ENCODE measurements around the gene AVPR1A.

Gene AVPR1A

DNA sequence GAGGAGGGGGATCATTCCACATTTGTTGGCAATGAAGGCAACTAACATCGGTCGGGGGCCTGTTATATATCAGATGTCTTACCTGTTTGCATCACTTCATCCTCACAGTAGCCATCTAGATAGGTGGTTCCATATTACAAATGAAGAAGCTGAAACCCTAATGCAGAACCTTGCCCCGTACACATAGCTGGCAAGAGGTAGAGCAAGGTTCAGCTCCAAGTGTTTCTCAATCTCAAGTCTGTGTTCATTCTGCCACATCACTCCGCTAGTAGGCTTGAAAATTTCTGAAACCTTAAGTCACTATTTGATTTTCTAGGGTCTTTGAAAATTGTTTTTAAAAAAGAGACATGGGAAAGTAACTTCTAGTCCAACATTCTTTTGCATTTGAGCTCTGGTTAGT is 17.0 kb downstream of the AVPR1A start:
- H3K9me3 Mint-ChIP-seq, result no peaks in the 10 kb centered on the region
- H3K4me3 Mint-ChIP-seq, result no peak overlapping the region
- H3K27me3 Mint-ChIP-seq (ENCODE audit: low read depth), result no peaks in the 10 kb centered on the region
- no peak overlapping the region for H3K27ac Mint-ChIP-seq
- no peaks in the 10 kb centered on the region for H3K36me3 Mint-ChIP-seq (ENCODE audit: low read depth)
- H3K4me1 Mint-ChIP-seq (ENCODE audit: low read depth), result no peaks in the 10 kb centered on the region

GRCh38 chr12:63132201-63132600 is 18.8 kb downstream of the AVPR1A start:
- Mint-ChIP-seq H3K4me3 (no peak overlapping the region), H3K36me3 (ENCODE audit: low read depth) (no peaks in the 10 kb centered on the region), H3K27me3 (ENCODE audit: low read depth) (no peaks in the 10 kb centered on the region), H3K27ac (no peak overlapping the region), H3K9me3 (no peaks in the 10 kb centered on the region), H3K4me1 (ENCODE audit: low read depth) (no peaks in the 10 kb centered on the region)

DNA sequence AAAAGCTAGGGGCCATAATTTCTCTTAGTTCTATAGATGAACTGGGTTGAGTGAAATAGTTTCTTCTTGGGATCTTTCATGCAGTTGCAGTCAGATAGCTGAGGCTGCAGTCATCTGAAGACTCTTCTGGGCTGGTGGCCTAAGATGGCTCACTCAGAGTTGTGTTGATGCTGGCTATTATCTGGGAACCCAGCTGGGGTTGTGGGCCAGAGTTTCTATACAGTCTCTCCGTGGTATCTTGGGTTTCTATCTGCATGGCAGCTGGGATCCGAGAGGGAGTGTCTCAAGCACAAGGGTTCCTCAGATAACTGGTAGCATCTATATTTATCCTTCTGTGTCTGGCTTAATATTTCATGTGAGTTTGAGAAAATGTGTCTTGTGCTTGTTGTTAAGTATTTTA is 21.1 kb downstream of the AVPR1A start:
- Mint-ChIP-seq H3K4me3 (no peak overlapping the region), H3K4me1 (ENCODE audit: low read depth) (no peaks in the 10 kb centered on the region), H3K36me3 (ENCODE audit: low read depth) (no peaks in the 10 kb centered on the region), H3K27me3 (ENCODE audit: low read depth) (no peaks in the 10 kb centered on the region), H3K27ac (no peak overlapping the region), H3K9me3 (no peaks in the 10 kb centered on the region)

GRCh38 chr12:63124778-63125177 is 26.2 kb downstream of the AVPR1A start:
- H3K27ac Mint-ChIP-seq, result no peak overlapping the region
- no peaks in the 10 kb centered on the region for H3K9me3 Mint-ChIP-seq
- H3K4me1 Mint-ChIP-seq (ENCODE audit: low read depth), result no peaks in the 10 kb centered on the region
- no peak overlapping the region for H3K4me3 Mint-ChIP-seq
- H3K27me3 Mint-ChIP-seq (ENCODE audit: low read depth), result no peaks in the 10 kb centered on the region
- H3K36me3 Mint-ChIP-seq (ENCODE audit: low read depth), result no peaks in the 10 kb centered on the region

DNA sequence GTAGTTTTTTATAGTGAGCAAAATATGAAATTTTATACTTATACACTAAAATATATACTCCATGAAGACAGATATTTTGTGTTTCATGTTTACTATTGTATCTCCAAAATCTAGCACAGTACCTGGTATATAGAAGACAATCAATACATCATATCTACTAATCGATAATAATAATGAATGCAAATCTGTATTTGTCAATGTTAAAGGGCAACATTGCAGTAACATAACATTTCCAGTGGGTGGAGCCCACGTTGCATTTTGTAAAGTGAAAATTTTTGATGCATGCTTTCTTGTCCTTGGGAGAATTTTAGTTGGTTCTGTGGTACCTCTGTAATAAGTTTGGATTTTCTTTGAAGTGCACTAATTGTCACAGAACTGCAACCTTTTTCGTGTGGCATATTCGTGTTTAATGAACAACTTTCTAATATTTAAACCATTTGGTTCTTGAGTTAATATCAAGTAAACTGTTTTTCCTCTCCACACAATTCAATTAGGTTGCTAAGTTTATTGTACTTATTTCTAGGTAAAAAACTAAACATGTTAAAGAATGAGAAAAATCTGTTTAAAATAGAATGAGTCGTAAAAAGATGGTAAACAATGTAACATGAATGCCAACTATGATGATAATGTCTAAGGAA is 47.4 kb downstream of the AVPR1A start:
- Mint-ChIP-seq H3K27me3 (ENCODE audit: low read depth) (no peaks in the 10 kb centered on the region), H3K9me3 (no peaks in the 10 kb centered on the region), H3K4me1 (ENCODE audit: low read depth) (no peaks in the 10 kb centered on the region), H3K4me3 (no peak overlapping the region), H3K27ac (no peak overlapping the region), H3K36me3 (ENCODE audit: low read depth) (no peaks in the 10 kb centered on the region)

DNA sequence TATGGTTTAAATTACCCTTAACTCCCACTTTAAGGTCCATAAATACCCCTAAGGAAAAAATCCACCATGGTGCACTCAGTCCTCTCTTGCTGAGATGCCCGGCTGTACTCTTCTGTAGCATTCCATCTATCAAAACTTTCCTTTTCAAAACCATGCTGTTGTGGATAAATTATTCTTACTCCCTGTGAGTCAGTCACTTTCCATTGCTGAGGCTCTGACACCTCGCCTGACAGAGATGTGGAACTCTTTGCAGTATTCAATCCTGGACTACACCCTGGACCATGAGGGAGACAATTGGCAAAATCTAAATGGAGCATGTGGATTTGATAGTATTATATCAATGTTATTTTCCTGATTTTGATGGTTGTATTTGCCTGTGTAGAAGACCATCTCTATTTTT is 49.1 kb downstream of the AVPR1A start:
- Mint-ChIP-seq H3K4me1 (ENCODE audit: low read depth) (no peaks in the 10 kb centered on the region), H3K36me3 (ENCODE audit: low read depth) (no peaks in the 10 kb centered on the region), H3K9me3 (no peaks in the 10 kb centered on the region), H3K27ac (no peak overlapping the region), H3K4me3 (no peak overlapping the region), H3K27me3 (ENCODE audit: low read depth) (no peaks in the 10 kb centered on the region)

DNA sequence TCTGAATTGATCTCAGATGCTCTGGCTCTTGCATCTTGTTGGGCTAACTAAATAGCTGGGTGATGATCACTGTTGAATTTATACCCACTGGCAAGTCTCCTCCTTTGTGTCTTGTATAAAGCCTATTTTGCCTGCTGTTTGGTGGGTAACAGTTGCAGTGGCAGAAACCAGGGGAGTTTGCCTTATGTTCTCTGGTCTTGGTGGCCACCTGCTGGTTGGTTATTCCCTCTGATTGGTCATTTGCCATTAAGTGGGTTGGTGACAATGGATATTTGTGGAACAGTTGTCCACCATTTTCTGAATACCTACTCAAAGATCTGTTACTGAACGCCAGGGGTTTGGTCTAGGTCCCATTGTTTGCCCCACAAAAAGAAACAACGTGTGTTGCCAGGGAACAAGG is 52.1 kb downstream of the AVPR1A start:
- no peaks in the 10 kb centered on the region for H3K27me3 Mint-ChIP-seq (ENCODE audit: low read depth)
- no peaks in the 10 kb centered on the region for H3K36me3 Mint-ChIP-seq (ENCODE audit: low read depth)
- H3K4me3 Mint-ChIP-seq, result no peak overlapping the region
- H3K4me1 Mint-ChIP-seq (ENCODE audit: low read depth), result no peaks in the 10 kb centered on the region
- H3K27ac Mint-ChIP-seq, result no peak overlapping the region
- H3K9me3 Mint-ChIP-seq, result no peaks in the 10 kb centered on the region

DNA sequence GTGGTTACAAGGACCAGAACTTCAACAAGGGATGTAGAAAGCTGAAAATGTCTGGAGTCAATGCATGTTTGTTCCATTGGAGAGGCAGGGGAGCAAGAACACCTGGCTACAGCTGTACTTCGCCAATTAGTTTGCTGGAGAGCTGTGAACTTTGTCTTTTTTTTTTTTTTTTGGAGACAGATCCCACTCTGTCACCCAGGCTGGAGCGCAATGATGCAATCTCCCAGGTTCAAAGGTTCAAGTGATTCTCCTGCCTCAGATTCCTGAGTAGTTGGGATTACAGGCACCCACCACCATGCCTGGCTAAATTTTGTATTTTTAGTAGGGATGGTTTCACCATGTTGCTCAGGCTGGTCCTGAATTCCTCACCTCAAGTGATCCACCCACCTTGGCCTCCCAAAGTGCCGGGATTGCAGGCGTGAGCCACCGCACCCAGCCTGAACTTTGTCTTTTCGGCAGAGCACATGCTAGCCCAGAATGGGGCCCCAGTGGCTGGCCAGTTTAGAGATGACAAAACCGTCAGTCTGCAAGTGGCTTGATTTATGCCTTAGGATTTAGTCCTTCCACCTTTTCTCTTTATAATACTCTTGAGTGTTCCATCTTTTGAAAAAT is 55.5 kb downstream of the AVPR1A start:
- Mint-ChIP-seq H3K4me3 (no peak overlapping the region), H3K9me3 (no peaks in the 10 kb centered on the region), H3K36me3 (ENCODE audit: low read depth) (no peaks in the 10 kb centered on the region), H3K27me3 (ENCODE audit: low read depth) (no peaks in the 10 kb centered on the region), H3K4me1 (ENCODE audit: low read depth) (no peaks in the 10 kb centered on the region), H3K27ac (no peak overlapping the region)

DNA sequence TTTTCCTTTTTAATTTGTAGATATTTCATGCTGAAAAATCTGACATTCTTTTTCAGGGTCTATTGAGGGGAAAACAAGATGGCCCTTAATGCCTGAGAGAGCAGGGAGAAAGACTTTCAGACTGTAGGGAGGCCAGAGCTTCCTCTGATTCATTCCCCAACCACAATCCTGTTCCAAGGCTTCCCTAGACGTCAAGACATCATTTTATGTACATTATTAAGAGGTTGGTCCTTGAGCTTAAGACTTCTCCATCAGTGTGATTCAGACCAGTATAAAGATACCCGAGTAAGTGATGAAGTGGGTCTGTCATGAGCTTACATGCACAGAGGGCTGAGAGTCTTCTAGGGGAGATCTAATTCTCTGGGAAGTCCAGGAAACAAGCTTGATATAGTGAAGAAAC is 57.3 kb downstream of the AVPR1A start:
- no peaks in the 10 kb centered on the region for H3K9me3 Mint-ChIP-seq
- H3K4me1 Mint-ChIP-seq (ENCODE audit: low read depth), result no peaks in the 10 kb centered on the region
- no peak overlapping the region for H3K27ac Mint-ChIP-seq
- no peak overlapping the region for H3K4me3 Mint-ChIP-seq
- no peaks in the 10 kb centered on the region for H3K27me3 Mint-ChIP-seq (ENCODE audit: low read depth)
- H3K36me3 Mint-ChIP-seq (ENCODE audit: low read depth), result no peaks in the 10 kb centered on the region

DNA sequence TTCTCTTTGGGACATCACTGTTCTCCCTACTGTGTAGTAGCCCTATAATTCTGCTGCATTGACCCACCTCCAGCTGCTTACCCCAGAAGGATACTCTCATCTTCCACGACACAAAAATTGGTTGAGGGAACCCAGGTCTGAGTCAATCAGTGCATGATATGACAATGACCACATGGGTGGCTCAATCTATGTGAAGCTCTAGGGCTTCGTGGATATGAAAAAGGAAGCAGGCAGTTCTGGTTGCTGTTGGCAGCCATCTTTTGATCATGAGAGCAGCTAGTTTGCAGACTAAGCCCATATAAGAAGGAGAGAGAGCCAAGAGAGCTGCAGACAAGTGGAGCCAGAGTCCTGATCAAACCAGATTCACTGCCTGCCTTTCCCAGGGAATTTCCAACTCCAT is 57.9 kb downstream of the AVPR1A start:
- H3K36me3 Mint-ChIP-seq (ENCODE audit: low read depth), result no peaks in the 10 kb centered on the region
- no peak overlapping the region for H3K27ac Mint-ChIP-seq
- H3K4me1 Mint-ChIP-seq (ENCODE audit: low read depth), result no peaks in the 10 kb centered on the region
- no peaks in the 10 kb centered on the region for H3K27me3 Mint-ChIP-seq (ENCODE audit: low read depth)
- H3K4me3 Mint-ChIP-seq, result no peak overlapping the region
- H3K9me3 Mint-ChIP-seq, result no peaks in the 10 kb centered on the region
